Measurements from ENCODE around the gene IRGQ.

DNA sequence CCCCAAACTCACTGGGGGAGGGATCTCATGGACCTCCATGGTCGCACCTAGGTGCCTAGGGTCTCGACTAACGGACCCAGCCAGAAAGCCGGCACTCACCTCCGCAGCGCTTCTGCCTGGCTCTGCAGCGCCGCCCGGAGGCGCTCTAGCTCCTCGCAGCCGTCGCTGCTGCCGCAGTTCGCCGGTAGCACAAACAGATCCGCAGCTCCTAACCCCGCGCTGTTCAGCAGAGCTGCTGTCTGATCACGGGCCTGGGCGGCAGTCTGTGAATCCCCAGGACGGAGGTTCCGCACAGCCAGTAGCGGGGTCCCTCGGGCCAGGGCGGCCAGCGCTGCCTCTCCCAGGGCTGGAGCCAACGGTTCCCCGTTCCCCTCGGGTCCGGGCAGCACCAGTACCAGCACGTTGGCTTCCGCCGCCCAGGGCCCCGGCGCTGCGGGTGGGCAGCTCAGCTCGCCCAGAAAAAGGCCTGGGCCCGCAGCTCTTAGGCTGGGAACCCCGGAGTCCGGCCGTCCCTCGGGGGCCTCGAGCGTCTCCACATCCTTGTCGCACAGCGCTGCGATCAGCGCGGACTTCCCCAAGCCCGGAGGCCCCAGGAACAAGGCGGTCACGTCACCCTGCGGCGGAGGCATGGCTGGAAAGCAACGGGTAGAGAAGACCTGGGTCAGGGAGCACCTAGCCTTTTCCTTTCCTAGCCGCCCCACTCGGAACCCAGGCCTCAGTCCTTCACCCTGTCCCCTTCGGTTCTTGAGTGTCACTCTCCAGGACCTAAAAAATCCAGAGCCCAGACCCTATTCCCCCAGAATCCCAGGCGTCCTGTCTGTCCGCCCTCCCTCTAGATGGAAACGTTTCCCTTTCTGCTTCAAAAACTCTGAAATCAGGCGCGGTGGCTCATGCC lies 977 bp downstream of the IRGQ start:
- TF ChIP-seq, protein P1, sequence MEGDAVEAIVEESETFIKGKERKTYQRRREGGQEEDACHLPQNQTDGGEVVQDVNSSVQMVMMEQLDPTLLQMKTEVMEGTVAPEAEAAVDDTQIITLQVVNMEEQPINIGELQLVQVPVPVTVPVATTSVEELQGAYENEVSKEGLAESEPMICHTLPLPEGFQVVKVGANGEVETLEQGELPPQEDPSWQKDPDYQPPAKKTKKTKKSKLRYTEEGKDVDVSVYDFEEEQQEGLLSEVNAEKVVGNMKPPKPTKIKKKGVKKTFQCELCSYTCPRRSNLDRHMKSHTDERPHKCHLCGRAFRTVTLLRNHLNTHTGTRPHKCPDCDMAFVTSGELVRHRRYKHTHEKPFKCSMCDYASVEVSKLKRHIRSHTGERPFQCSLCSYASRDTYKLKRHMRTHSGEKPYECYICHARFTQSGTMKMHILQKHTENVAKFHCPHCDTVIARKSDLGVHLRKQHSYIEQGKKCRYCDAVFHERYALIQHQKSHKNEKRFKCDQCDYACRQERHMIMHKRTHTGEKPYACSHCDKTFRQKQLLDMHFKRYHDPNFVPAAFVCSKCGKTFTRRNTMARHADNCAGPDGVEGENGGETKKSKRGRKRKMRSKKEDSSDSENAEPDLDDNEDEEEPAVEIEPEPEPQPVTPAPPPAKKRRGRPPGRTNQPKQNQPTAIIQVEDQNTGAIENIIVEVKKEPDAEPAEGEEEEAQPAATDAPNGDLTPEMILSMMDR (conservative IDR thresholded peaks at IDR 0.05), result peak; percentile 80
- no peak for TF ChIP-seq ZFX (IDR thresholded peaks at IDR 0.05)
